GM23338 (cell line): ENCODE data around the gene IER2. TPM values are rescaled to one million over a fixed set of nuclear protein-coding genes. Genes with fewer than 3 reads are reported as not detected.

Experiments used
- ATAC-seq: fragments of 200-7000 bp; cut with Tn5 transposase; 3 replicates; pipeline ENCODE4 v1.9.1; 2020
- DNase-seq: peaks from one replicate; pipeline ENCODE4 v3.0.0-alpha.2; 2015; ENCODE audit warnings: low spot score
- H2AFZ ChIP-seq: fragments of 200-600 bp; sonication (generic); 2 replicates; pipeline ENCODE4 v1.8.0; 2016; ENCODE audit warnings: antibody characterized with exemption, mild to moderate bottlenecking, moderate library complexity
- H3F3A ChIP-seq: fragments of 200-600 bp; sonication (generic); replicated peaks from 2 replicates; pipeline ENCODE4 v1.8.0; 2017; ENCODE audit warnings: antibody characterized with exemption, mixed run types, low read depth
- H3K27ac ChIP-seq: fragments of 200-600 bp; sonication (generic); 2 replicates; pipeline ENCODE4 v1.6.1; 2016; ENCODE audit warnings: low read depth
- H3K27me3 ChIP-seq: fragments of 200-600 bp; sonication (generic); 2 replicates; pipeline ENCODE4 v1.8.0; 2016; ENCODE audit warnings: mild to moderate bottlenecking, mixed run types, moderate library complexity; ENCODE audit not compliant: insufficient read depth
- H3K36me3 ChIP-seq: fragments of 200-600 bp; sonication (generic); 2 replicates; pipeline ENCODE4 v1.8.0; 2016; ENCODE audit warnings: mild to moderate bottlenecking; ENCODE audit not compliant: insufficient read depth
- H3K4me1 ChIP-seq: fragments of 200-600 bp; sonication (generic); 2 replicates; pipeline ENCODE4 v1.8.0; 2016; ENCODE audit warnings: mild to moderate bottlenecking, moderate library complexity; ENCODE audit not compliant: insufficient read depth
- H3K4me2 ChIP-seq: fragments of 200-600 bp; sonication (generic); 2 replicates; pipeline ENCODE4 v1.7.1; 2017; ENCODE audit warnings: mixed run types
- H3K4me3 ChIP-seq: fragments of 200-600 bp; sonication (generic); 2 replicates; pipeline ENCODE4 v1.6.1; 2016; ENCODE audit warnings: mixed run types
- H3K79me2 ChIP-seq: fragments of 200-600 bp; sonication (generic); replicated peaks from 2 replicates; pipeline ENCODE4 v1.8.0; 2017; ENCODE audit warnings: mild to moderate bottlenecking; ENCODE audit not compliant: insufficient read depth
- H3K9me2 ChIP-seq: fragments of 200-600 bp; sonication (generic); 2 replicates; pipeline ENCODE4 v1.8.0; 2017; ENCODE audit not compliant: insufficient read depth
- H4K20me1 ChIP-seq: fragments of 200-600 bp; sonication (generic); replicated peaks from 2 replicates; pipeline ENCODE4 v1.8.0; 2017; ENCODE audit warnings: mild to moderate bottlenecking; ENCODE audit not compliant: insufficient read depth
- H3K27ac Mint-ChIP-seq: 2 replicates; pipeline ENCODE4 v1.8.0; 2020; ENCODE audit warnings: inconsistent platforms, mild to moderate bottlenecking, moderate library complexity, mixed read lengths
- H3K27me3 Mint-ChIP-seq: 3 replicates; pipeline ENCODE4 v1.8.0; 2022; ENCODE audit warnings: low read depth, mild to moderate bottlenecking, moderate library complexity, mixed read lengths, inconsistent platforms; ENCODE audit not compliant: insufficient read depth, poor library complexity
- H3K36me3 Mint-ChIP-seq: 3 replicates; pipeline ENCODE4 v1.8.0; 2021; ENCODE audit warnings: low read depth, mild to moderate bottlenecking, inconsistent platforms, moderate library complexity, mixed read lengths
- H3K4me1 Mint-ChIP-seq: 3 replicates; pipeline ENCODE4 v1.8.0; 2020; ENCODE audit warnings: mild to moderate bottlenecking, inconsistent platforms, mixed read lengths
- H3K4me3 Mint-ChIP-seq: 3 replicates; pipeline ENCODE4 v1.8.0; 2021; ENCODE audit warnings: moderate library complexity, mild to moderate bottlenecking, inconsistent platforms, mixed read lengths
- H3K9me3 Mint-ChIP-seq: 3 replicates; pipeline ENCODE4 v1.8.0; 2020; ENCODE audit warnings: moderate library complexity, mild to moderate bottlenecking, inconsistent platforms, mixed read lengths
- CREB1 ChIP-seq: fragments of 250-450 bp; sonication (Bioruptor Pico); IDR thresholded peaks from 2 replicates; pipeline ENCODE4 v1.5.0; 2020; ENCODE audit warnings: low read depth, mild to moderate bottlenecking, moderate library complexity
- CTCF ChIP-seq, 2 experiments: fragments of 200-600 bp in 1 of 2; sonication (generic) in 1 of 2; conservative IDR thresholded peaks; 2 replicates each; pipeline versions ENCODE4 v1.5.1 to v1.6.1; 2016 to 2017; ENCODE audit warnings: antibody characterized with exemption in 2 of 2, low read depth in 2 of 2, mild to moderate bottlenecking in 2 of 2, moderate library complexity in 1 of 2
- ETS1 ChIP-seq: IDR thresholded peaks from 2 replicates; pipeline ENCODE4 v1.6.1; 2016; ENCODE audit warnings: antibody characterized with exemption
- EZH2 ChIP-seq: fragments of 200-600 bp; sonication (generic); IDR thresholded peaks from one replicate; pipeline ENCODE4 v1.8.0; 2017; ENCODE audit warnings: antibody characterized with exemption, mild to moderate bottlenecking, low read depth; ENCODE audit not compliant: unreplicated experiment
- EZH2phosphoT487 ChIP-seq: fragments of 200-600 bp; sonication (generic); IDR thresholded peaks from one replicate; pipeline ENCODE4 v1.8.1; 2018; ENCODE audit warnings: antibody characterized with exemption; ENCODE audit not compliant: unreplicated experiment
- ZNF114 ChIP-seq: fragments of 250-450 bp; sonication (Bioruptor Pico); IDR thresholded peaks from 2 replicates; pipeline ENCODE4 v1.5.0; 2020; ENCODE audit warnings: mild to moderate bottlenecking, moderate library complexity
- ZNF331 ChIP-seq: fragments of 250-450 bp; sonication (Bioruptor Pico); IDR thresholded peaks from 2 replicates; pipeline ENCODE4 v1.5.0; 2020; ENCODE audit warnings: low read depth, mild to moderate bottlenecking, moderate library complexity
- polyA plus RNA-seq: library from polyadenylated mRNA; unstranded; fragments of >200 nt; fragmentation: Nextera tagmentation; extraction: Ambion mirVana; gene quantifications from 2 replicates; pipeline ENCODE4 v1.2.1, GENCODE V29; 2016
- total RNA-seq: library from RNA; depleted of rRNA; stranded (reverse); fragments of >200 nt; shearing (Covaris generic); gene quantifications from 2 replicates; pipeline ENCODE4 v1.2.3, GENCODE V29; 2014

IER2 gene
- total and polyA plus RNA-seq, 2 experiments from 2014 or later = 124 to 191 TPM

GRCh38 chr19:13152974-13153568 is 2.9 kb downstream of the IER2 start (continued):
- TF ChIP-seq EZH2 = no peak
- peak in 1 of 2 experiments; percentile 19; a peak in 1 of 4 replicates for TF ChIP-seq CTCF (conservative IDR thresholded peaks at IDR 0.05; ENCODE audit: low read depth in 2 of 2)
- TF ChIP-seq ETS1 = peak; percentile 70
- TF ChIP-seq CREB1 (CRISPR knock-in tag) = peak; percentile 98

GRCh38 chr19:13153569-13154240 is 3.5 kb downstream of the IER2 start:
- peaks cover 45% of the 10 kb centered on the region for H3K79me2 ChIP-seq
- TF ChIP-seq CREB1 (CRISPR knock-in tag) (peak; percentile 56; the same call in 1 of the 2 replicates), EZH2 (no peak)
- peaks cover 15% of the 10 kb centered on the region for H3K4me1 ChIP-seq
- H3K9me3 Mint-ChIP-seq = peaks cover 23% of the 10 kb centered on the region
- no peak overlapping the region for H2AFZ ChIP-seq
- H3K4me2 ChIP-seq = peak overlapping the region; percentile 99
- H3K27ac Mint-ChIP-seq = peak overlapping the region; percentile 100
- H3K27me3 ChIP-seq = no peaks in the 10 kb centered on the region
- H3K9me2 ChIP-seq = no peaks in the 10 kb centered on the region
- H3K4me3 Mint-ChIP-seq = peak overlapping the region; percentile 99
- peaks cover 8% of the 10 kb centered on the region for H4K20me1 ChIP-seq
- DNase-seq (peak; percentile 61), ATAC-seq (no peak)
- peaks cover 60% of the 10 kb centered on the region for H3K27me3 Mint-ChIP-seq
- H3F3A ChIP-seq = peaks cover 32% of the 10 kb centered on the region
- H3K36me3 Mint-ChIP-seq = peaks cover 31% of the 10 kb centered on the region
- H3K27ac ChIP-seq = peak overlapping the region; percentile 100
- H3K4me3 ChIP-seq = peak overlapping the region; percentile 100
- H3K4me1 Mint-ChIP-seq = peaks cover 25% of the 10 kb centered on the region
- peaks cover 7% of the 10 kb centered on the region; the same call in 1 of the 2 replicates for H3K36me3 ChIP-seq

GRCh38 chr19:13154241-13154778 is 4.1 kb downstream of the IER2 start:
- TF ChIP-seq CTCF (conservative IDR thresholded peaks at IDR 0.05; ENCODE audit: low read depth in 2 of 2) (no peak), ZNF114 (CRISPR knock-in tag) (no peak), CREB1 (CRISPR knock-in tag) (peak; percentile 57; the same call in 1 of the 2 replicates), ZNF331 (CRISPR knock-in tag) (no peak), EZH2phosphoT487 (no peak), ETS1 (no peak)
- Mint-ChIP-seq H3K4me1 (peaks cover 22% of the 10 kb centered on the region), H3K36me3 (peaks cover 31% of the 10 kb centered on the region), H3K4me3 (peak overlapping the region; percentile 99), H3K27me3 (peaks cover 62% of the 10 kb centered on the region), H3K27ac (peak overlapping the region; percentile 100), H3K9me3 (peaks cover 23% of the 10 kb centered on the region)
- Histone ChIP-seq H3K36me3 (peaks cover 7% of the 10 kb centered on the region; the same call in 1 of the 2 replicates), H3K9me2 (no peaks in the 10 kb centered on the region), H3K27me3 (no peaks in the 10 kb centered on the region), H3K27ac (peak overlapping the region; percentile 100), H3K79me2 (peaks cover 41% of the 10 kb centered on the region), H3K4me2 (peak overlapping the region; percentile 99), H3K4me3 (peak overlapping the region; percentile 100), H3F3A (peaks cover 32% of the 10 kb centered on the region), H3K4me1 (peaks cover 15% of the 10 kb centered on the region), H4K20me1 (peaks cover 8% of the 10 kb centered on the region), H2AFZ (no peak overlapping the region)
- peak; percentile 33 for DNase-seq
- no peak for ATAC-seq
